Right lung (tissue), 5 donors: ENCODE data around the gene AIF1. TPM values are rescaled to one million over a fixed set of nuclear protein-coding genes. Genes with fewer than 3 reads are reported as not detected.
A peak's percentile ranks its signal among the peaks of the same experiment; 100 is the strongest.

Source experiments
- DNase-seq, 2 donors: peaks; one replicate each; pipeline ENCODE4 v3.0.0-alpha.2; 2013
- polyA plus RNA-seq, 5 donors: library from polyadenylated mRNA; unstranded; fragments of 120-200 nt; gene quantifications; one replicate each; pipeline versions ENCODE4 v1.2.1 to v1.2.3, GENCODE V29; 2013; ENCODE audit warnings: inconsistent platforms in 1 of 5, low replicate concordance in 1 of 5; ENCODE audit not compliant: insufficient read length in 5 of 5, insufficient read depth in 1 of 5

AIF1 gene
- polyA plus RNA-seq, 5 donors, result 18.6 to 25.9 (median 21.7) TPM

DNA sequence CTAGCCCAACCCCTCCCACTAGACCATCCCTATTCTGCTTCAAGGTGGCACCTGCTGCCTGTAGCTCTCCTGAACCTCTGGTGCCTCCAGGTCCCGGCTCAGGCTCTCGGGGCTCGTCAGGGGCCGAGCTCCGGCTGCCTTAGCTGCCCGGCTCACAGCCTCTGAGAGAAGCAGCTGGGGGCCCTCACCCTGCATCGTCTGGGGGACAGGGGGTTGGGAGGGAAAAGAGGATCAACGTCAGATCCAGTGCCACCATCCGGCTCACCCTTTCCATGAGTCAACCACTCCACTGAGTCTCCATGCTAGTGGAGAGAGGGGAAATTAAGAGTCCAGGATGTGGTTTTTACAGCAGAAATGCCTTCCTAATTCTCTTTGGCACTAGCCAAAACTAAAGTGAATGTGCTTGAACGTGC, 24.4 kb downstream of the AIF1 start:
- no peak for DNase-seq

DNA sequence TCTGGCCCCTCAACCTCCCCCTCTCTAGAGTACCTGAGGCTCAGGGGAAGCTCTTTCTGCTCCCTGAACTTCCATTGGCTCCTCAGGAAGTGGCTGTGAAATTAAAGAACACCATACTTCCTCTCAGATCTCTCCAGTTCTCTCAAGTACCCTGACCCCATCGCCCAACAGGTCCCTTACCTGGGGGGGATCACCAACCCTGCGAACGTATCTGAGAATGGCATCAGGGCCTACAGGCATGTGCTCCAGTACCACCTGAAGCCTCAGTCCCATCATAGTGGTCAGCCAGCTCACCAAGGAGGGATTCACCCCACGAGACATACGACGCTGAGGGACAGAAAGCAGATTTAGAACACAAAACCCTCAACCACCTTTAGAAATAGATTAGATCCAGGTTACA, 25.6 kb downstream of the AIF1 start:
- DNase-seq, result no peak

DNA sequence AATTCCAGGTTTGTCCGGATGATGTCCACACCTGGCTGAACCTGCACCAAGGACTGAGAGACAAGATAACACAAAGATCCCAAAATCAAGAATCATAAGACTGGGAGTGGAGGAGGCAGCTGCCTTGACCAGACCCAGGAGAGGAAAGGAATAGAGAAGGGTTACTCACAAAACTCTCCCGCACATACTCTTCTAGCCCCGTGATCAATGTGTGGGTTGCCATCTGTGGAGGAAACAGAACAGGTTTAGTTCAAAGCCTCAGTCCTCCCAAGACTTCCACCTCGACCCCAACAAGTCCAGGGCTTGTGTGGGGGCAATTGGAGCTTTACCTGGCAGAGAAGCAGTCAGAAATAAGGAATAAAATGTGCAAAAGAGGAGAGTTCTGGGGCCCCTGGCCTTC, 26.3 kb downstream of the AIF1 start:
- DNase-seq, result no peak

DNA sequence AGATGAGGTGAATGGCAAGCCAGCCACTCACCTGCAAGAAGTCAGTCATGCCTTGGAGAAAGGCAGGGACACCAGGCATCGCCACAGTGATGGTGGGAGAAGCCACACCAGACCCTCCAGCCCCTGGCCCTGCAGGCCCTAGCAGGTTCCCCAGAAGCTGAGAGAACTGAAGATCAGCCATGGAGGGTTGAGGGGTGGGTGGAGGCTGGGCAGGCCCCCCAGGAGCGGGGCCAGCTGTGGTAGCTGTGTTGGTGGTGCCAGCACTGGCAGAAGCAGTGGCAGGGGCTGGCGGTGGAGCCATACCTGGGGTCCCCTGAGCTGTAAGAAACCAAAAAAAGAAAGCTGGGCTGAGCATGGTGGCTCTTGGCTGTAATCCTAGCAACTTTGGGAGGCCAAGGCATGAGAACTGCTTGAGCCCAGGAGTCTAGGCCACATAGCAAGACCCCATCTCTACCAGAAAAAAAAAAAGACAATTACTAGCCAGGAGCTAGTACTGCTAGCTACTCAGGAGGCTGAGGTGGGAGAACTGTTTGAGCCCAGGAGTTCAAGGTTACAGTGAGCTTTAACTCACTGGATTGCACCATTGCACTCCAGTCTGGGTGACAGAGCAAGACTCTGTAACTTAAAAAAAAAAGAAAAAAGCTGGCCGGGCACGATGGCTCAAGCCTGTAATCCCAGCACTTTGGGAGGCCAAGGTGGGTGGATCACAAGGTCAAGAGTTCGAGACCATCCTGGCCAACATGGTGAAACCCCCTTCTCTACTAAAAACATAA, 27.9 kb downstream of the AIF1 start:
- no peak for DNase-seq

DNA sequence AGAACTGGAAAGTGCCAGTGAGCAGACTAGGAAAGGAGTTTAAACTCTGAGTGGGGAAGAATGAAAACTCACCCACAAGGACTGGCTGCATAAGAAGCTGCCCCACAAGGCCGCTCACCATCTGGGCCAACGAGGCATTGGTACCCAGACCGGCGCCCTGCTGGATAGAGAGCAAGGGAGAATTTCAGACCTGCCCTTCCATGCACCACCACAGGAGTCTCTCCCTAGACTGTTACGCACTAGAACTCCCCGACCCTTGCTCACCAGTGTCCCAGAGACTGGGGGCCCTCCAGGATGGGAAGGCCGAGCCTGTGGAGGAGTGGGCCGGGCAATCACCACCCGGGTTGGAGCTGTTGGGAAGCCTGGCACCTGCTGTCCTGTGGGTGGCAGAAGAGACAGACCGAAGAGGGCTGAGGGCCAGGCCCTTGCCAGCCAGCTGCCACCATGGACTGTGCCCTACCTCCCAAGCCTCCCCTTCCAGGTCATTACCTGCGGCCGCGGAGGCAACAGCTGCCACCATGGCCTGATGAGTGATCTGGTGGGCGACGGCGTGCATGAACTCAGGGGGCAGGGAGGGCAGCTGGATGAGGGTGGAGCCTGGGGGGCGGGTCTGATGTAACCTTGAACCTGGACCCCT, 28.9 kb downstream of the AIF1 start:
- DNase-seq, result no peak

DNA sequence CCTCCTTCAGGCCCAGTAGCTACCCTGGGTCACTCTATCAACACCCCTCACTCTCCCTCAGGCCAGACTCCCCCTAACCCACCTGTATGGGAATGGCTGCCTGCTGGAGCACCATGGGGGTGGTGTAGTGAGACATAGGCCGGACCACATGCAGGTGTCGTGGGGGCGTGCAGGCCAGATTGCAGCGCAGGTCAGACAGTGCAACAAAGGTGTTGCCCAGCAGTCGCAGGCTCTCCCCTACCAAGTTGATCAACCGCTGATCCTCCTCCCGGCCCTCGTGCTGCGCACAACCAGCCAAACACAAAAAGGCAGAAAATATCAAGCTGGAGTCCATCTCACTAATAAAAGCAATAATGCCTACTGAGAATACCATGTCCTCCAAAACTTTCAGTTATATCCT, 30.3 kb downstream of the AIF1 start:
- DNase-seq, result no peak

DNA sequence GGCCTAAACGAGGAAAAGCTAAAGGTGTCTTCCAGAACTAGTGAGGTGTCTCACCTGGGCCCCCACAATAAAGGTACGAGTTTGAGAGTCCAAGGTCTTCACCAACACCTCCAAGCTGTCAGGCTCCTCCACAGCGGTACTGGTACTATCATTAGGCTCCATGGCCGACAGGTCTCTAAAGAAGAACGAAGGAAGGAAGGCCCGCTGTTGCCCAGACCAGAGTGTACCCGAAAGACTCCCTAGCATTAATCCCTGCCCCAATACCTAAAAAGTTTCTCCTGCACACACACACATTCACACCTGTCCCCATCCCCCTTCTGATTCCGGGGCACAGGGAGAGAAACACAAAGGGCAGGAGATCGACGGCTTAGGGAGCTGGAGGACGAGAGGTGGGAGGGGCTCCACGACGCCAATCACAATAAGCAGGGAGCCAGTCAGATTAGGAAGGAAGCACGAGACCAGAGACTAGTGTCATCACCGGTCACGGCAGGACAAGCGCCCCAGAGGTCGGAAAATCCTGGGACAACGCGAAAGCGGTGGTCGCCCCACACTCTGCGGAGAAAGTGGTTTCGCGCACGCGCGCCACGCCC, 36.7 kb downstream of the AIF1 start:
- no peak for DNase-seq

DNA sequence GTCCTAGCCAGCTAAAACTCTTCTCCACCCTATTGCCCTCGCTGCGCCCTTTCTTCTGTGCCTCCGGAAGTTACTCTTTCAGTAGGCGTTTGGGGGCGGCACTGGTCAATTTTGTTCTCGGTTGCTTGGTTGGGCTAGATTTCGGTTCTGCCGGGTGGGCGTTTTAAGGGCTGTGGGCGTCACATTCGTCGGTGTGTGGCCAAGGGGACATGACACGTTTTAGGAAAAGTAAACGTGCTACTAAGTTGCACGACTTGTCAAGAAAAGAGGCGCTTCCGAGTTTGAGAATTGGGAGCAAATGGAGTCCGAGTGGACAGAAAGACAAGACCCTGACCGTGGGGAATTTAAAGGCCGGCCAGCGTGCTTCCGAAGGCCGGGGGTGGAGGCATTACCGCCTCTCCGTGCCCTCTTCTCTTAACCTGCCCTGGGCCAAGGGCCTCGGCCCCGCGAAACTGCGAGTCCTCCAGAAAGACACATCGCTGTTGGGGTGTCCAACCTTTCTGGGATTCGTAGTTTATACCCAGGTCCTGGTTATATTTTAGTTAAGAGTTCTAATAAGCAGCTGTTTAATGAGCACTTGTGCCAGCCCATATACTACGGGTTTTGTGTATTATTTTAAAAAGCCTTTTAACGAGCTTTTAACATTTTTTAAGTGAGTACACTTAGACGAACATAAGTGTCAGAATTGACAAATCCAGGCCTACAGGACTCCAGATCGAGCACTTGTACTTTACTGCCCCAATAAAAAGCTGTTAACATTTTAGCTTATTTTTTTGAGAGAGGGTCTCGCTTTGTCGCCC, 38.1 kb downstream of the AIF1 start:
- no peak for DNase-seq

DNA sequence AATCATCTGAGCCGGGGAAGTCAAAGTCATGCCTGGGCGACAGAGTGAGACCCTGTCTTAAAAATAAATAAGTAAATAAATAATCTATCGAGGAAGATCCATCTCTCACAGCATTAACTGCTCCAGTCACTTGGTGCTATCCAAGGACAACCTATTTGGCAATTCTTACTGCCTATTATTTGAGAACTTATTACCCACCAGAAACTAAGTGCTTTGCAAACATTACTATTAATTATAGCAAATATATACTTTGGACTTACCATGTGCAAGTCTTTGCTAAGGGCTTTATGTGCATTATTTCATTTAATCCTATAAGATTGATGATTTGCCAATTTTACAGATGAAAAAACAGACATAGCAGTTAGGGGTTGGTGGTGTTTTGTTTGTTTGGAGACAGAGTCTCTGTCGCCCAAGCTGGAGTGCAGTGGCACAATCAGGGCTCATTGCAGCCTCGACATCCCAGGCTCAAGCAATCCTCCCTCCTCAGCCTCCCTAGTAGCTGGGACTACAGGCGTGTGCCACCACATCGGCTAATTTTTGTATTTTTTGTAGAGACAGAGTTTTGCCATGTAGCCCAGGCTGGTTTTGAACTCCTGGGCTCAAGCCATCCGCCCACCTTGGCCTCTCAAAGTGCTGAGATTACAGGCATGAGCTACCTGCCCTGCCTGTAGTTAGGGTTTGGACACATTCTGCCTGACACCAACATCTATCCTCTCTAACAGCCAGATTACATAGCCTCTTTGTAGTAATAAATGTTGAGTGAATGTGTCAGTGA, 39.7 kb downstream of the AIF1 start:
- no peak for DNase-seq

DNA sequence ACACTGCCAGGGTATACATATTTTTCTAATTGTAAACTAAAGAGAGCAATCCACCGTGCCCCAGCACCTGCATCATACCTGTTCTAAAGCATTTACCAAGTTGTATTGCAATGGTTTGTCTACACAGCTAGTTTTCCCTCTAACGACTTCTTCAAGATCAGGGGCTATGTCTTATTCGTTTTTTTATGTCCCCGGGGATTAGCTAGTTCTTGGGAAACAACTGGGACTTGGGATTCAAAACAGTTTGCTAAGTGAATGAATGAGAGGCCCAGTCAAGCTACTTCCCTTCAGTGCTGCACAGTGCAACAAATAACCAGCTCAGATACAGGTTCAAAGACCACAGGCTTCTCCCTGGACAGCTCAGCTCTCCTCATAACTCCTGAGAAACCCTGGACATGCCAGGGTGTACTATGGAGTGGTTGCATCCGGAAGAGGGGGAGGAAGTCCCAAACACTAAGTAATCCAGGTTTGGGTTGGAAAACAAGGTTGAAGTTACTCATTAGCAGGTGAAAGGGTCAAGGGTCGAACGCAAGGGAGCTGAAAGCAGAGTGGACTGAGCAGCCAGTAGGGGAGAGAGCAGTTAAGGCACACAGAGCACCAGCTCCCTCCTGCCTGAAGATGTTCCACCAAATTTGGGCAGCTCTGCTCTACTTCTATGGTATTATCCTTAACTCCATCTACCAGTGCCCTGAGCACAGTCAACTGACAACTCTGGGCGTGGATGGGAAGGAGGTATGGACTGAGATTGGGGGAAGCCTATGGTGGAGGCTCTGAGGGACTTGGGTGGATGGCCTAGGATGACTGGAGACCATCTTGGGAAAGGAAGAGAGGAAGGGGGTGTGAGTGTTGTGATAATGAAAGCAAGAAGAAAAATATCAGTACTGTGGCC, 40.6 kb downstream of the AIF1 start, which contains the start of gene APOM:
Gene APOM, plus strand, starts transcription at position 546 of the 889 bp plus-strand sequence. Its CDS starts 73 bp downstream, at position 619.
- no peak for DNase-seq

DNA sequence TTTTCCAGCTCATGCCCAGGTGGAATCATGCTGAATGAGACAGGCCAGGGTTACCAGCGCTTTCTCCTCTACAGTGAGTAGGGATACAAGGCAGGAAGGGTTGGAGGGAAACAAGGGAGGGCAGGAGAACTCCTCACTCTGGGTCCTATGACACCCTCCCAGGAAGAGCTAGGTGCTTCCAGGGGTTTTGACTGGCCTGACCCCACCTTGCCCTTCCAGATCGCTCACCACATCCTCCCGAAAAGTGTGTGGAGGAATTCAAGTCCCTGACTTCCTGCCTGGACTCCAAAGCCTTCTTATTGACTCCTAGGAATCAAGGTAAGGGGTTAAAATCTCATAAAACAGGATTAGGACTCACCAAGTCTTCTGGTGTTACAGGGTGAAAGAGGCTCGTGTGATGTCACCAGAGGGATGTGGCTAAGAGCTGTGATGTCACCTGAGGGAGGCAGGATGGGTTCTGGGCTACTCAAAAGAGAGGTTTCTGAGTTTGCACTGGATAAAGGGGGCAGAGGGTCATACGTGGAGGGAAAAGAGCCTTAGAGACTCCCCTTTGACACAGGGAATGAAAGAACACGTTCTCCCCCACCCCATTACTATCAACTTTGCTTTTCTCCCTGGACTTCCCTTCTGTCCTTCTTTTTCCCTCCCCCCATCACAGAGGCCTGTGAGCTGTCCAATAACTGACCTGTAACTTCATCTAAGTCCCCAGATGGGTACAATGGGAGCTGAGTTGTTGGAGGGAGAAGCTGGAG, 42.5 kb downstream of the AIF1 start:
- DNase-seq, result no peak

DNA sequence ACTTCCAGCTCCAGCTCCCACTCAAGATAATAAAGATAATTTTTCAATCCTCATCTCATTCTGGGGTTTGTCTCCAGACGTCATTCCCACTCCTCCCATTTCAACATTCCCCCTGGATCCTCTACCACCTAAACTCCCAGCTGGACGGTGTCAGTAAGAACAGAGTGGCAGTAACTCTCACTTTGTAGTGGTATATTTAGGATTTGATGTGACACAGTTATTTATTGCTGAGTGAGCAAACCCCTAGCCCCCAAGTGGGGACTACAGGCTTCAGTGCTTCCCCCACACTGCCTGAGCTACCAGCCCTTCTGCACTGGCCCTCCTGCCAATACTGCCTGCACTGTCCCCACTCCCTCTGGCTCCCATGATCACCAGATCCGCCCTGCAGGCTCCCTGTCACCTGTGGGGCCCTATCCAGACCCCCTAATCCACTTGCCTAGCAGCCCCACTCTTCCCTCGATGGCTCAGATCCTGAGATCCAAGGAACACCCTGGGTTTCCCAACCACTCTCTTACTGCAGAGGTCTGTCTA, 43.2 kb downstream of the AIF1 start:
- DNase-seq, result no peak

DNA sequence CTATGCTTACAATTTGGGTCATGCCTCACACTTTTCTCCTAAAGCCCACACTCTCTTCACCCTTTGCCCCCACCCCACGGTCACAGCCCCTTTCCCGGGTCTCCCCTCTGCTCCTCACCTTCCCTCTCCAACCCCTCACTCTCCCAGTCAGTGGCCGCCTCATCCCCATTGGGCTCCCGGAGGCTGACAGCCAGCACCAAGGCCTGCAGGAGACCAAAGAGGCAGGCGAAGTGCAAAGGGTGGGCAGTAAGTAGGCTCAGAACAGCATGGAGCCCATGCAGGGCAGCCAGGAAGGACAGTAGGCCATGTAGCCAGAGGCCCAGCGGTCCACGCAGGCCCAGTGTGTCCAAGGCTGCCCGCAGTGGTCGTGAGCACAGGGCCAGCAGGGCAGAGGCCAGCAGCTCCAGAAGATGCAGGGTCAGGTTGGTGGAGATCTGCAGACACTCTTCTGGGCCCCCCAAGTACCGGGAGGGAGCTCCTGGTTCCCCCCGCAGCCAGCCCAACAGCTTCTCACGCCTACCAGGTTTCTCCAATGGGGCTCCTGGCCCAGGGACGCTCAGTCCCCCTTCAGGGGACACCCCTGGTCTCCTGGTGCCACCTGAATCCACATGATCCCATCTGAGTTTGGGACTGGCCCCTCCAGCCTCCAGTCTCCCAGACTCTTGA, 44.1 kb downstream of the AIF1 start:
- DNase-seq, result no peak

DNA sequence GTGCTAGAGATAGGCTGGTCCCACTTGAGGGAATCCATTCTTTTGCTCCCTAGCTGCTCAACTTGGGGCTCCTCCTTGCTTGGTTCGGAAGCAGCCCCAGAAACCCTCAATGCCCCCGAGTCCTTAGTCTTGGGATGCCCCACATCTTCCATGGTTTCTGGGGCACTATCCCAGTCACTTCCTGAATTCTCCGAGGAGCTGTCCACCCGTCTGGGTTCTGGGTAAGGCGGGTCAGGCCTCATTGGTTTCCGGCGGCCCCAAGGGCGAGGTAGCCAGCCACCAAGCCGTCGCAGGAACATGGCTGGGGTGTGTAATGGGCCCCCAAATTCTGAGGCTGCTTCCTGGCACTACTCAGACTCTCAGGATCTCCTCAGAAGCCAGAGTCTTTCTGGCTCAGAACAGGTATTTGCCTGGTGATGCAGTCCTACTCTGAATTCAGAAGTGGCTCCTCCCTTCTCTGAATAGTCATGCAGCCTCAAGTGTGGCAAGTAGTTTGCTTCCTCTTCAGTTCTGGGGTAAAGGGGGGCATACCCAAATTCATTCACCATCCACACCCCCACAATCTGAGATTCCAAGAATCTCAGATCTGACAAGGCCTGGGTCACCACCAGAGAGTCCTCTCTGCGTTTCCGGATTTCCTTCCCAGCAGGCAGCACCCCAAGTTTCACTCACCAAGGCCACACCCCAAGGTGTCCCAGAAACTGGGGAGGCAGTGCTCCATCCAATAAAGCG, 44.8 kb downstream of the AIF1 start:
- DNase-seq, result no peak

DNA sequence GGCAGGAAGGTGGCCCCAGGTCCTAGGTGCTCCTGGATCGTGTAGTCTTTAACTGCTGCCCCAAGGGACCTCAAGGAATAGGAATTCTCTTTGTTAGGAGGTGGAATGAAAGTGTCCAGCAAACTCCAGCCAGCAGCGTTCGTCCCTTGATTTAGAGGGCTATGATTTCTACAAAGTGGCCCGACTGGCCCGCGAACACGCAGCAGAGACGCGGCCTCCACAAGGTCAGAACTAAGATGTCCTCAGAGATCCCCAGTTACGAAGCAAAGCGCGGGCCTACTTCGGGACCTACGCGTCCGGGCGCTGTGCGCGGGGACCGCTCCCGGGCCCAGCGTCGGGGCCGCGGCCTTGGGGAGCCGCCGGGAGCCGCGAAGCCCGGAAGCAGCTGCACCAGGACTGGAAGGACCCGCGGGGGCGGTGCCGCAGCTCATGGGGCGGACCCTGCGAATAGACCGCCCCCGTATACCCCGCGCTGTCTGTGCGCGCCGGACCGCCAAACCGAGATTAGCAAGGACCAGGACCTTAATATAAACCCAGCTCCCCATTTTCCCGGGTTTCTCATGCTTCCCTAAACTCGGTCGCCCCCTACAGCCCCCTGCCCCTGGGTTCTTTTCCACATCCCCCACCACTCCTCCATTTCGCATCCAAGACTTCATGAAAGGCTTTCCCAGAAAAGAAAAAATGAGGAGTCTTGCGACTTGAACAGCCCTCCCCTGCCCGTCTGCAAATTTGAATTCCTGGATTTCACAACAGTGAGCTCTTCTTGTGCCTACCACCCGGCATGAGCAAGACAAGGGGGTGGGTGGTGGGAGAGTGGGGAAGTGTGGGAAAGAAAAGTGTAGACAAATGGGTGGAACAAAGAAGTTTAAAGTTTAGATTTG, 45.6 kb downstream of the AIF1 start, which contains the start of gene C6orf47:
Gene C6orf47, minus strand, starts transcription at position 398 of the 881 bp plus-strand sequence. CDS start 831 bp downstream, outside the sequence.
- peak; percentile 83 to 84 for DNase-seq

DNA sequence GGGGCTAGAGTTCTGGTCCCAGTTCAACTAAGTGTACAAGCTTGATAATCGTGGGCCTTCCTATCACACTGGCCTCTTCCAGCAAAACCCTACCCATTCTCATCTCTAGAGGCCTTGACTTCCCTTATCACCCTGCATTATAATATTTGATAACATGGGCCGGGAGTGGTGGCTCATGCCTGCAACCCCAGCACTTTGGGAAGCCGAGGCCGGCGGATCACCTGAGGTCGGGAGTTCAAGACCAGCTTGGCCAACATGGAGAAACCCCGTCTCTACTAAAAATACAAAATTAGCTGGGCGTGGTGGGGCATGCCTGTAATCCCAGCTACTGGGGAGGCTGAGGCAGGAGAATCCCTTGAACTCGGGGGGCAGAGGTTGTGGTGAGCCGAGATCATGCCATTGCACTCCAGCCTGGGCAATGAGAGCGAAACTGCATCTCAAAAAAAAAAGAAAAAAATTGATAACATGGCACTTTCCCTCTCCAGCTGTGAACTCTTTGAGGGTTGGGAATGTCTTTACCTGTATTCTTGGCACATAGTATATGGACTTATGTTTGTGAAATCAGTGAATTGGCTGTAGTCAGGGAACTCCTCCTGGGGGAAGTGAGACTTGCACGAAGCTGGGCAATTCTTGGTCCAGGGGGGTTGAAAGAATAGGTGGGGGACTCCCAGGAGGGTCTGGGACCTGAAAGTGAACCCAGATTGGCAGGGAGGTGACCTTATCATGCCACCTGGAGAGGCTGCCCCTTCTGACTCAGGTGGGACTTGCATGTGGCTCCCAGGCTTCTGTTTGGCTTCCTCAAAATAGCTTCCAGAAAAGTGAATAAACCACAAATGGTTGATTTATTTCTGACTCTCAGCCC, 46.5 kb downstream of the AIF1 start:
- no peak for DNase-seq
